Panc1 (cell line): ENCODE data around the gene ZMYND10. TPM values are rescaled to one million over a fixed set of nuclear protein-coding genes. Genes with fewer than 3 reads are reported as not detected.

ENCODE experiments used
- ATAC-seq: fragments of 200-7000 bp; cut with Tn5 transposase; 2 replicates; pipeline ENCODE4 v1.9.1; 2020; ENCODE audit warnings: mild to moderate bottlenecking, moderate library complexity
- BruUV-seq: library from RNA; stranded (reverse); fragments of 400-500 nt; replicated peaks from 2 replicates; lab custom pipeline; 2021; lab: Mats Ljungman, UMichigan
- CTCF ChIA-PET: fragments of 300-600 bp; sonication (Branson Sonifier 250); formaldehyde crosslinking; loops from one replicate; lab custom pipeline; 2022; ENCODE audit warnings: antibody characterized with exemption; lab: Charles Lee
- POLR2A ChIA-PET: fragments of 300-600 bp; sonication (Branson Sonifier 250); formaldehyde crosslinking; loops from one replicate; lab custom pipeline; 2022; ENCODE audit warnings: antibody characterized with exemption; lab: Charles Lee
- DNase-seq: peaks from one replicate; pipeline ENCODE4 v3.0.0-alpha.2; 2010; ENCODE audit warnings: low read depth, low spot score
- H3K27ac ChIP-seq: 2 replicates; pipeline ENCODE4 v1.5.1; 2011; ENCODE audit warnings: mild to moderate bottlenecking, low read length, inconsistent platforms
- H3K27me3 ChIP-seq: fragments of 200-500 bp; sonication (Bioruptor generic); 2 replicates; pipeline ENCODE4 v1.6.0; 2014; ENCODE audit warnings: low read length, inconsistent platforms; ENCODE audit not compliant: control insufficient read depth, insufficient read depth
- H3K36me3 ChIP-seq: fragments of 200-500 bp; sonication (Bioruptor generic); 2 replicates; pipeline ENCODE4 v1.5.1; 2014; ENCODE audit warnings: inconsistent platforms, mild to moderate bottlenecking, low read length, moderate library complexity; ENCODE audit not compliant: control insufficient read depth, insufficient read depth
- H3K4me1 ChIP-seq: 2 replicates; pipeline ENCODE4 v1.5.1; 2011; ENCODE audit warnings: inconsistent platforms, mild to moderate bottlenecking, low read length, moderate library complexity; ENCODE audit not compliant: control insufficient read depth, insufficient read depth
- H3K4me3 ChIP-seq, 2 experiments: 2 replicates each; pipeline ENCODE4 v1.5.1; 2011 to 2012; ENCODE audit warnings: low read depth in 2 of 2, low read length in 2 of 2, mild to moderate bottlenecking in 2 of 2, inconsistent platforms in 1 of 2, moderate library complexity in 1 of 2
- H3K9me3 ChIP-seq: fragments of 200-500 bp; sonication (Bioruptor generic); 2 replicates; pipeline ENCODE4 v1.5.1; 2014; ENCODE audit warnings: low read depth, mild to moderate bottlenecking, inconsistent platforms, low read length, moderate library complexity; ENCODE audit not compliant: control insufficient read depth, insufficient read depth
- CTCF ChIP-seq: fragments of 450-650 bp; IDR thresholded peaks from 2 replicates; pipeline ENCODE4 v1.5.1; 2017; ENCODE audit warnings: mild to moderate bottlenecking
- POLR2AphosphoS5 ChIP-seq: IDR thresholded peaks from 2 replicates; pipeline ENCODE4 v1.6.1; 2012; ENCODE audit warnings: mild to moderate bottlenecking, low read depth, low read length, moderate library complexity
- REST ChIP-seq, 2 experiments: IDR thresholded peaks; 2 replicates each; pipeline ENCODE4 v1.6.1; 2011 to 2012; ENCODE audit warnings: low read depth in 2 of 2, control low read depth in 1 of 2, low read length in 1 of 2, mild to moderate bottlenecking in 1 of 2, moderate library complexity in 1 of 2; ENCODE audit not compliant: insufficient read depth in 1 of 2
- SIN3A ChIP-seq: IDR thresholded peaks from 2 replicates; pipeline ENCODE4 v1.6.1; 2012; ENCODE audit warnings: low read depth, mild to moderate bottlenecking, low read length, moderate library complexity, borderline replicate concordance; ENCODE audit not compliant: insufficient read depth
- TCF7L2 ChIP-seq: IDR thresholded peaks from 2 replicates; pipeline ENCODE4 v1.6.1; 2011; ENCODE audit warnings: mild to moderate bottlenecking, low read depth, low read length, inconsistent platforms
- in situ Hi-C: cut with HindIII; loops from 2 replicates; pipeline ENCODE4 v1.10.0; 2016; ENCODE audit warnings: low sequenced_read_pairs, low pct_unique_long_range_greater_than_20kb
- intact Hi-C: fragments of 100-400 bp; cut with micrococcal nuclease; formaldehyde crosslinking; loops from one replicate; pipeline ENCODE4 v1.10.0; 2022; ENCODE audit not compliant: unreplicated experiment
- total RNA-seq: library from RNA; stranded (reverse); gene quantifications from one replicate; pipeline ENCODE4 v1.2.1, GENCODE V29; 2021; ENCODE audit not compliant: unreplicated experiment

The ZMYND10 gene
- total RNA-seq, 1 experiment from 2014 or later, result 3.6 TPM

- intact Hi-C loops (no loop called here), in situ Hi-C loops (no loop called here)
- POLR2A ChIA-PET, result no interaction called here
- H3K36me3 ChIP-seq, result no peaks in the 10 kb centered on the region
- peak overlapping the region in 1 of 2 experiments; percentile 58; a peak in 2 of 4 replicates for H3K4me3 ChIP-seq
- no TSS peak for BruUV-seq
- CTCF ChIA-PET, result no interaction called here
- H3K27me3 ChIP-seq, result no peaks in the 10 kb centered on the region
- no peaks in the 10 kb centered on the region for H3K4me1 ChIP-seq
- no peak for TF ChIP-seq TCF7L2
- TF ChIP-seq SIN3A, result no peak
- TF ChIP-seq REST (IDR thresholded peaks at IDR 0.05; ENCODE audit: insufficient read depth in 1 of 2, low read depth in 2 of 2, low read length in 1 of 2), result no peak
- TF ChIP-seq CTCF, result no peak
- TF ChIP-seq POLR2AphosphoS5, result no peak
- H3K9me3 ChIP-seq, result no peaks in the 10 kb centered on the region
- no peak overlapping the region for H3K27ac ChIP-seq
- DNase-seq, result no peak
- ATAC-seq, result no peak
Measured at GRCh38 chr3:50365842-50366220, 20.3 kb upstream of the ZMYND10 start.

- DNase-seq, result no peak
- no peak overlapping the region for H3K27ac ChIP-seq
Measured at GRCh38 chr3:50365080-50365841, 19.7 kb upstream of the ZMYND10 start.

More at GRCh38 chr3:50365080-50365841, 19.7 kb upstream of the ZMYND10 start:
- POLR2A ChIA-PET, result no interaction called here
- TF ChIP-seq TCF7L2, result no peak
- no peak for TF ChIP-seq REST (IDR thresholded peaks at IDR 0.05; ENCODE audit: insufficient read depth in 1 of 2, low read depth in 2 of 2, low read length in 1 of 2)
- TF ChIP-seq CTCF, result no peak
- no peak for TF ChIP-seq POLR2AphosphoS5
- TF ChIP-seq SIN3A, result no peak
- Histone ChIP-seq H3K27me3 (no peaks in the 10 kb centered on the region), H3K9me3 (no peaks in the 10 kb centered on the region), H3K4me1 (no peaks in the 10 kb centered on the region), H3K36me3 (no peaks in the 10 kb centered on the region), H3K4me3 (peak overlapping the region; percentile 35 to 58)
- no TSS peak for BruUV-seq
- intact Hi-C loops, result no loop called here
- CTCF ChIA-PET, result interaction anchor here (0.6 kb wide), 2 partner anchors 11 to 249 kb away, joined by 4 to 7 read pairs; no protein-coding TSS in a partner anchor
- in situ Hi-C loops, result no loop called here
- peak; percentile 86 for ATAC-seq
